Left cardiac atrium (tissue), 4 donors: Measurements from ENCODE around the gene C1RL. TPM values are rescaled to one million over a fixed set of nuclear protein-coding genes. Genes with fewer than 3 reads are reported as not detected.
A peak's percentile ranks its signal among the peaks of the same experiment; 100 is the strongest.

Experiments used
- ATAC-seq, 2 donors: fragments of 200-7000 bp; cut with Tn5 transposase; one replicate each; pipeline ENCODE4 v1.9.1; 2020; ENCODE audit warnings: mild to moderate bottlenecking in 2 of 2, moderate library complexity in 2 of 2
- DNase-seq: peaks from one replicate; pipeline ENCODE4 v3.0.0-alpha.2; 2020
- intact Hi-C, 2 donors: fragments of 100-400 bp; cut with DNase I; formaldehyde crosslinking; loops; one replicate each; pipeline versions ENCODE4 v1.14.1 to v1.15.1; 2022 to 2023
- total RNA-seq, 2 donors: library from RNA; stranded (reverse); fragmentation: NEBNext Ultra II Directional; extraction: Animal tissue kit (Norgen Biotek cat#: 25700); gene quantifications; one replicate each; pipeline ENCODE4 v1.2.1, GENCODE V29; 2021
- donor health status: DM: no; HTN: yes; CAD: no.
- donor health status: DM: no; HTN: yes; CAD: no; lungs with severe emphysema.
- donor health status: DM: yes; HTN: yes; CAD: no.
- donor health status: Dilated cardiomyopathy.

The C1RL gene
- total RNA-seq, 2 donors from 2014 or later: 23.0 to 29.8 TPM

GRCh38 chr12:7141351-7142005 is 32.5 kb upstream of the C1RL start:
- intact Hi-C loops: no loop called here
- DNase-seq: no peak
- no peak for ATAC-seq

DNA sequence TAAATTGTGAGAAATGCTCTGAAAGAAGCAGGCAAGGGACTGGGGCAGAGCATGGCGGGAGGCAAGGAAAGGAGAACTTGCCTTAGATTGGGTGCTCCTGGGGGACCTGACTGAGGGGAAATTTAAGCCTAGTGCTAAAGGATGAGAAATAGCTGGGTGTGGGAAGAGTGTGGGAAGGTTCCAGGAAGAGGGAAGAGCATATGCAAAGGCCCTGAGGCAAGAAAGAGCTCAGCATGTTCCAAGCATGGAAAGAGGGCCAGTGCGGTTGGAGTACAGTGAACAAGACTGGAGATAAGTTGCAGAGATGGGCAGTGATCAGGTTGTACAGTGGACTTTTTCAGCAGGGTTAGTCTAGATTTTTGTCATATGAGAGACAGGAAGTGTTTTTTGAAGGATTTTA is 30.2 kb upstream of the C1RL start:
- intact Hi-C loops: no loop called here
- ATAC-seq (no peak), DNase-seq (no peak)

- ATAC-seq (no peak), DNase-seq (no peak)
- intact Hi-C loops: no loop called here
Observed at GRCh38 chr12:7137908-7138307, 28.9 kb upstream of the C1RL start.

GRCh38 chr12:7136676-7137075 is 27.7 kb upstream of the C1RL start:
- DNase-seq (no peak), ATAC-seq (no peak)
- intact Hi-C loops: no loop called here

GRCh38 chr12:7136071-7136470 is 27.1 kb upstream of the C1RL start:
- no peak for DNase-seq
- no peak for ATAC-seq
- intact Hi-C loops: no loop called here

- ATAC-seq (no peak), DNase-seq (no peak)
Observed at GRCh38 chr12:7134396-7135166, 25.6 kb upstream of the C1RL start.

GRCh38 chr12:7131502-7131866 is 22.5 kb upstream of the C1RL start:
- ATAC-seq: no peak

More at GRCh38 chr12:7134396-7135166, 25.6 kb upstream of the C1RL start:
- intact Hi-C loops: no loop called here

DNA sequence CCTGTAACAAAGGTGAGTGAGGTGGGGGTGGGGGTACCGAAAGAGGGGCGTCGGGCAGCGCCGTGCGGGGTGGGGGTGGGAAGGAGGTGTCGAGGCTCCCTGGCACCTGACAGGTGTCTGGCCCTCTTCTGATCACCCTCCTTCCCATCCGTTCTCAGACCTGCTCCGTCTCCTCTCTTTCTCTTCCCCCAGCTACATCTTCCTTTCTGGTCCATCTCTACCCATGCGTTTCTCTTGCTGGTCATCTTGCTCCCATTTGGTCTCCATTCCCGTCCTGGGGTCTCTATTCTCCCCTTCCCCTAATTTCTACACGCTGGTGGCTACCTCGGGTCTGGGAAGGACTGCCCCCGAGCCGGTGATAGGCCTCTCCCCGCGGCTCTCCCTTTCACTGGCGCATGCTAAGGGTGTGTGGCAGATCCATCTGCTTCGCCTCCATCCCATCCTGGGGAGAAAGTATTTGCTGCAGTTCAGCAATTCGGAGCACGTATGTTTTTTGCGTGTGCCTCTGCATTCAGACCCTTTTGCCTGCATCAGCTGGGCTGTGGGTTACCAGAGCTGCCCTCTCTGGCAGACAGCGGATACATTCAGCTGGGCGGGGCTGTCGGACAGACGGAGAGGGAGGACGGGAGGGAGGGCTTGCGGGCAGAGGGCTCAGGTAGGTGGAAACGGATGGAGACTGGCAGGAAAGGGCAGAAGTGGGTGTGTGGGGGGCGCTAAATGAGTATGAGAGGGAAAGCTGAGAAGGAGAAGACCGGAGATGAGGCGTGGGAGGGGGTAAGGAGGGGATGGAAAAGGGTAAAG is 21.9 kb upstream of the C1RL start:
- DNase-seq (peak; percentile 67), ATAC-seq (peak; percentile 44 to 74)
- intact Hi-C loops: no loop called here

More at GRCh38 chr12:7131502-7131866, 22.5 kb upstream of the C1RL start:
- DNase-seq: no peak
- intact Hi-C loops: no loop called here

GRCh38 chr12:7129872-7130691 is 21.1 kb upstream of the C1RL start, which contains the start of gene CLSTN3:
CLSTN3 (plus strand) TSS chr12:7130371; CDS start chr12:7130649, 278 bp downstream.
- ATAC-seq: peak; percentile 86 to 92
- peak; percentile 88 for DNase-seq
- intact Hi-C loops: no loop called here

DNA sequence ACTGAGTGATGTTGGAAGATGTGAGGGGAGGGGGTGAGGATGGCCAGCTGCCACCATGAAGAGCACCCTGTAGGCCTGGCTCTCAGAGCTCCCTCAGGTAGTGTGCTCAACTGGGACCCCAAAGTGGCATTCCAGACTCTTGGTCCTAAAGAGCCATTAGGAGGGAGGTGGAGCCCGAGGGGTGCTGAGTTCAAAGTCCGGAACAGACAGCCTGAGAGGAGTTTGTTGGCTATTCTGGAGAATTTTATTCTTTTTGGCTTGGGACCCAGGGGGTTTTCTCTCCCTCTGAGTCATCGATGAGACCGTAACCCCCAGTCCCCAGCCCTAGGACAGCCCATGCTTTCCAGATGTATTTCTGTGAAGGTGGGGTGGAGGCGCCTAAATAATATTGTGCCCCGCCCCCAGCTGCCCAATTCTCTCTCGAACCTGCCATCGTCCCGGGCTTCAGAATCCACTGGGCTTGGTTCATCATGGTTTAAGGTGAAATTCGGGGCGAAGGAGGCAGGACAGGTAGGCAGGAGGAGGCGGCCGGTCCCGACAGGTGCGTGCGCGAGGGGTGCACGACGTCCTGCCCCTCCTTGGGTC is 20.4 kb upstream of the C1RL start:
- ATAC-seq: peak in 1 of 2 donors; percentile 1
- intact Hi-C loops: no loop called here

GRCh38 chr12:7128681-7129286 is 19.8 kb upstream of the C1RL start, which contains the start of gene RBP5:
RBP5 (minus strand) TSS chr12:7128889; CDS start chr12:7128775, 114 bp downstream.
- DNase-seq (no peak), ATAC-seq (no peak)
- intact Hi-C loops: no loop called here

More for the DNA sequence above, 20.4 kb upstream of the C1RL start:
- DNase-seq: no peak

GRCh38 chr12:7127916-7128626 is 19.1 kb upstream of the C1RL start:
- DNase-seq (no peak), ATAC-seq (no peak)
- intact Hi-C loops: no loop called here

- intact Hi-C loops: no loop called here
Observed at GRCh38 chr12:7125632-7126227, 16.7 kb upstream of the C1RL start.

DNA sequence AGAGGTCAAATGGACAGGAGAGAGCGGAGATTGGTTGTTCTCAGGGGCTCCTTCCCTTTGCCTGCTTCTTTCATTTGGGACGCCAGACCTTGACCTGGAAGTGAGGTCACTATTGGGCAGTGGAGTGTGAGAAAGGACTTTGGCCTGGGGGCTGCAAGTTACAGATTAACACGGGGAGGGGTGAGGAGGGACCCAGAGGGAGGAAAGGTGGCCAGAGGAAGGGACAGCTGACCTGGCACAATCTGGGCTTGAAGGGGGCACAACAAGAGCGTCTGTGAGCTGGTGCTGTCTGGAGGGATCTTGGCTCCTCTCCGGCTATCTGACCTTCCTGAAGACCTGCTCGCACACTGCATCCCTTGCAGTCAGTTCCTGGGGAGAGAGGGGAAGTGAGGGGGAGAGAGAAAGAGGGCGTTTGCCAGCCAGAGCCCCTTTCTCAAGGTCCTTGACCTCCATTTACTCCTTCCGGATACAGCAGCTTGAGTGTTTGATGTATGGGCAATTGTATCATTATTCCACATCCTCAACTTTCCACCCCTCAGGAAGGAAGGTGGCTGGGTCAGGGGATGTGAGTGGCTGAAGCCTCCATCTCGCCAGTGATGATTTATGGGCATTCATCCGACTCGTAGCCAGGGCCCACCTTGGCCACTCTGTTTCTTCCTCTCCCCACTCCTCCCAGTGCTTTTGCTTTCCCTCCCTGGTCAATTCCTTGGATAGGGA is 14.9 kb upstream of the C1RL start:
- intact Hi-C loops: no loop called here
- no peak for ATAC-seq
- no peak for DNase-seq

More at GRCh38 chr12:7125632-7126227, 16.7 kb upstream of the C1RL start:
- ATAC-seq: no peak
- DNase-seq: no peak

- DNase-seq: no peak
- intact Hi-C loops: no loop called here
- ATAC-seq: peak; percentile 54 to 65
Observed at GRCh38 chr12:7122811-7123769, 14.1 kb upstream of the C1RL start.
